ENCODE measurements around the gene EML4. TPM values are rescaled to one million over a fixed set of nuclear protein-coding genes. Genes with fewer than 3 reads are reported as not detected.

EML4 gene
- total RNA-seq, 2 experiments from 2014 or later: 58.2 to 59.7 TPM

GRCh38 chr2:42185220-42185921 lies 16.2 kb downstream of the EML4 start:
- peaks cover 61% of the 10 kb centered on the region for H3K4me1 Mint-ChIP-seq (ENCODE audit: low read depth)
- no peak for DNase-seq
- H3K9me3 Mint-ChIP-seq: no peaks in the 10 kb centered on the region
- POLR2A ChIA-PET: no interaction called here
- no peaks in the 10 kb centered on the region for H3K27me3 Mint-ChIP-seq
- TF ChIP-seq CTCF (IDR thresholded peaks at IDR 0.05): no peak
- CTCF ChIA-PET: interaction anchor here (1.1 kb wide), 1 partner anchor 90 kb away, joined by 5 read pairs; no protein-coding TSS in a partner anchor
- H3K4me3 Mint-ChIP-seq: no peak overlapping the region
- H3K27ac Mint-ChIP-seq: no peak overlapping the region
- no peak for ATAC-seq
- H3K36me3 Mint-ChIP-seq (ENCODE audit: low read depth): peaks cover 18% of the 10 kb centered on the region
- intact Hi-C loops (cut with micrococcal nuclease): no loop called here

GRCh38 chr2:42186366-42186765 lies 17.2 kb downstream of the EML4 start:
- no peak overlapping the region for H3K4me3 Mint-ChIP-seq
- H3K9me3 Mint-ChIP-seq: no peaks in the 10 kb centered on the region
- H3K36me3 Mint-ChIP-seq (ENCODE audit: low read depth): peaks cover 14% of the 10 kb centered on the region
- ATAC-seq: no peak
- CTCF ChIA-PET: interaction anchor here (1.1 to 1.2 kb wide), 2 partner anchors 90 to 91 kb away, joined by 5 read pairs; no protein-coding TSS in a partner anchor
- H3K27me3 Mint-ChIP-seq: no peaks in the 10 kb centered on the region
- POLR2A ChIA-PET: interaction anchor here (1.0 kb wide), 1 partner anchor 22 kb away, joined by 3 read pairs; no protein-coding TSS in a partner anchor
- no peak overlapping the region for H3K27ac Mint-ChIP-seq
- no peak for DNase-seq
- peaks cover 62% of the 10 kb centered on the region for H3K4me1 Mint-ChIP-seq (ENCODE audit: low read depth)
- no peak for TF ChIP-seq CTCF (IDR thresholded peaks at IDR 0.05)
- intact Hi-C loops (cut with micrococcal nuclease): no loop called here

- Mint-ChIP-seq H3K36me3 (ENCODE audit: low read depth) (peaks cover 9% of the 10 kb centered on the region), H3K27me3 (no peaks in the 10 kb centered on the region), H3K4me1 (ENCODE audit: low read depth) (peaks cover 60% of the 10 kb centered on the region), H3K4me3 (no peak overlapping the region), H3K9me3 (no peaks in the 10 kb centered on the region), H3K27ac (peak overlapping the region; percentile 48)
- CTCF ChIA-PET: interaction anchor here (1.2 kb wide), 1 partner anchor 91 kb away, joined by 5 read pairs; no protein-coding TSS in a partner anchor
- intact Hi-C loops (cut with micrococcal nuclease): no loop called here
- DNase-seq (no peak), ATAC-seq (no peak)
- no peak for TF ChIP-seq CTCF (IDR thresholded peaks at IDR 0.05)
- POLR2A ChIA-PET: interaction anchor here (1.0 kb wide), 1 partner anchor 23 kb away, joined by 3 read pairs; no protein-coding TSS in a partner anchor
Measured at GRCh38 chr2:42186945-42187632, 17.9 kb downstream of the EML4 start.

GRCh38 chr2:42187886-42188285 lies 18.7 kb downstream of the EML4 start:
- H3K27ac Mint-ChIP-seq: no peak overlapping the region

More at GRCh38 chr2:42187886-42188285, 18.7 kb downstream of the EML4 start:
- Mint-ChIP-seq H3K4me1 (ENCODE audit: low read depth) (peaks cover 59% of the 10 kb centered on the region), H3K9me3 (no peaks in the 10 kb centered on the region), H3K36me3 (ENCODE audit: low read depth) (peaks cover 8% of the 10 kb centered on the region), H3K4me3 (no peak overlapping the region), H3K27me3 (no peaks in the 10 kb centered on the region)
- no peak for ATAC-seq
- no peak for TF ChIP-seq CTCF (IDR thresholded peaks at IDR 0.05)
- ChIA-PET CTCF (no interaction called here), POLR2A (no interaction called here)
- no peak for DNase-seq
- intact Hi-C loops (cut with micrococcal nuclease): no loop called here
